Kasumi-1 (cell line): ENCODE measurements around the gene HSPA12A.

Experiments
- DNase-seq, 2 experiments: peaks; one replicate each; lab custom pipeline; 2025; lab: John Stamatoyannopoulos, UW

Gene HSPA12A

DNA sequence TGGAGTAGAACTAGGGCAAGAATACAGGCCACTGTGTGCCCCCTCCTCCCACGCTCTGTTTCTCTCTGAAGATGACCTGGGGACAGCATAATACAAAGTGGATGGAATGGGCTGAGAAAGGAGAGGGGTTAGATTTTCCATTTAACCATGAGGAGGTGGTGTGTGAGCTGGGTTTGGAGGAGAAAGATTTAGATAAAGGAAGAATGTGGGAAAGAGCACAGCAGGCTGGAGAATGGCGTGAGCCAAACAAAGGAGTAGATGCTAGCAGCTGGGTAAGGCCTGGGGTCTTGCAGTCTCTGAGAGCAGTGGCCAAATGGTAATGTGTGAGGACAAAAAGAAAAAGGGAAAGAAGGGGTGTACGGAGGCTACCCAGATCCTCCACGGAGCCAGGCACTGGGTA, 113.0 kb downstream of the HSPA12A start:
- DNase-seq: no peak

DNA sequence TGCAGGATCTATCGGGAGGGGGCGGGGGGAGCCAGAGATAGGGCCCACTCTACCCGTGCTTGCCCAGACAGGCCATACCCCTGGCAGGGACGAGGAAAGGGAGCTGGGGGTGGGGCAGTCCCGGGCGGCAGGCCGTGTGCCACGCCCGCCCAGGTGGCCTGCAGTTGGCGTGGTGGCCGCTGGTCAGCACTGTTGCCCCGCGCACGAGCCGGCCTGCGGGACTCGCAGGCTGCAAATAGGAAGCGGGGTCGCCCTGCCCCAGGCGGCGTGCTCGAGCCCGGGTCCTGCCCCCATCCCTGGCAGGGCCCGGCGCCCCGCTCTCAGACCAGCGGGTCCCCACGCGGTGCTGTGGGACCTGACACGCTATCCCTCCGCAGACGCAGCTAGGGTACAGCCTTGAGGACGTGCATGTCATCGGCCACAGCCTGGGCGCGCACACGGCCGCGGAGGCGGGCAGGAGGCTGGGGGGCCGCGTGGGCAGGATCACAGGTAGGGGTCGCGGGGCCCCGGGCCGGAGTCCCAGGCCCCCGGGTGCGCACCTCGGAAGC, 114.9 kb downstream of the HSPA12A start:
- DNase-seq: no peak

DNA sequence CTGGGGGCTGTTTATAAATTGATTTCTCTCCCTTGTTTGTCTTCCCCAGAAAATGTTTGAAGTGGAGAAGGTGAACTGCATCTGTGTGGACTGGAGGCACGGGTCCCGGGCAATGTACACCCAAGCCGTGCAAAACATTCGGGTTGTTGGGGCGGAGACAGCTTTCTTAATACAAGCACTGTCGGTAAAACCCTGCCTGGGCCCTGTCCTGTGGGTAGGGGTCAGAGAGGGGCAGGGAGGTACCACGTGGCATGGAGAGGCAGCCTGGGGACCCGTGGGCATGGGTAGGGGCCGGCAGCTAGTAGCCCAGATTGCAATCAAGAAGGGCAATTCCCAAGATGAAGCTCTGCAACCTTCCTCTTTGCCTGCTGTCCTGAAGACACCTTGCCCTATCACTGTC, 115.6 kb downstream of the HSPA12A start:
- DNase-seq: no peak

- DNase-seq: no peak
Measured at GRCh38 chr10:116625845-116626244, 116.5 kb downstream of the HSPA12A start.

DNA sequence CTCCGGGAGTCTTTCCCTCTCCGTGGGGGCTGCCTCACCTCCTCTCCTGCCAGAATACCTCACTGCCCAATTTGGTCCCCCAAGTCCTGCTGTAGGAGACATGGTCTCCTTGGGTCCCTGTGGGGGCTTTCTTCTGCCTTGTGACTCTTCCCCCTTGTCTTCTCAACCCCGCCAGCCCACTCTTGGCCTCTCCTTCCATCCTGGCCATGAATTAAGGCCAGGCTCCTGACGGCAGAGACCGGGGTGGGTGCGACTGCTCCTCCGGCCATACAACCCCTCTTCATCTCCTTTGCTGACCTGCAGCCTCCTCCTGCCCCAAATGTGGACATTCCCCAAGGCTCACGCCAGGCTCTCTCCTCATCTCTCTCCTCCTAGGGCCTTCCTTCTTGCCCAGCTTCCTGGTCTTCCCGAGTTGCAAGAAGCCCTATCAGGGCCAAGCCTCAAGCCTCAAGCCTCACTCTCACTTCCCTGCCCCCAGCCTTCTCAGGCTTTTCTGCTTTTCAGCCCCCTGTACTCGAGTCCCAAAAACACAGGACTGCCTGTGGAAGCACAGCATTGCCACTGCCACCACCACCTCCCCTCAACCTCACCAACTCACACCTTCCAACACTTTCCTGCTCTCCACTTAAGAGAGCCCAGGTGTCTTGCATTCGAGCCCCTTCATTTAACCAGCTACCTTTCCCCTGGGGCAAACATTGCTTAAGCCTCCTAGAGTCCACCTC, 120.3 kb downstream of the HSPA12A start:
- no peak for DNase-seq

DNA sequence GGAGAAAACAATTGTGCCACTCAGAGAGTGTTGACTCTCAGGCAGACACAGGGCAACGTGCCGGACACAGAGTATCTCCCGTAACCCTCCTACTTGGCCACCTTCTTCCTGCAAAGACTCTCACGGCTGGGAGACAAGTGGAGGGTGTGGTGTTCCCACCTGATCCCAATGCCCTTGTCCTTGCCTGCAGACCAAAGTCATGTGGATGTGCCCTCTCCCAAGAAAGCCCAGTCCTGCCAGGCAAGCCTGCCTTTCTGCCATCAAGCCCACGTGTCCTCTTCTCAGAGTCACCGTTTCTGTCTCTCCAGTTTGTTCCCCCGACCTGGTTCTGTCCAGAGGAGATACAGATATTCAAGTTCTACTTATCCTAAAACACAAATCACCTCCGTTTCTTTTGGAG, 120.9 kb downstream of the HSPA12A start:
- DNase-seq: no peak
